HepG2 (cell line): ENCODE data around the gene MRPS25. TPM values are rescaled to one million over a fixed set of nuclear protein-coding genes. Genes with fewer than 3 reads are reported as not detected.

ENCODE experiments used
- ADNP ChIP-seq: sonication (generic); formaldehyde crosslinking; IDR thresholded peaks from 2 replicates; pipeline ENCODE4 v1.4.0; 2020; ENCODE audit warnings: missing genetic modification reagents
- CEBPB ChIP-seq: IDR thresholded peaks from 2 replicates; pipeline ENCODE4 v1.6.1; 2011; ENCODE audit warnings: low read depth, low read length, improper control_type of control experiment, borderline replicate concordance
- CHD2 ChIP-seq: IDR thresholded peaks from 2 replicates; pipeline ENCODE4 v1.6.1; 2011; ENCODE audit warnings: low read depth, low read length, improper control_type of control experiment
- DMAP1 ChIP-seq: IDR thresholded peaks from 2 replicates; pipeline ENCODE4 v1.6.1; 2016
- FOXM1 ChIP-seq: sonication (generic); formaldehyde crosslinking; IDR thresholded peaks from 2 replicates; pipeline ENCODE4 v1.5.0; 2020; ENCODE audit warnings: missing genetic modification reagents
- IKZF4 ChIP-seq: sonication (generic); formaldehyde crosslinking; IDR thresholded peaks from 2 replicates; pipeline ENCODE4 v1.5.1; 2020; ENCODE audit warnings: borderline replicate concordance, mild to moderate bottlenecking, low read depth, missing genetic modification reagents; ENCODE audit errors: not compliant biosample characterization
- JARID2 ChIP-seq: sonication (generic); formaldehyde crosslinking; IDR thresholded peaks from 2 replicates; pipeline ENCODE4 v1.8.1; 2023; ENCODE audit warnings: missing genetic modification reagents, inconsistent platforms; ENCODE audit not compliant: insufficient replicate concordance
- KLF11 ChIP-seq: IDR thresholded peaks from 2 replicates; pipeline ENCODE4 v1.6.1; 2016; ENCODE audit warnings: missing compliant biosample characterization
- MYNN ChIP-seq: sonication (generic); formaldehyde crosslinking; IDR thresholded peaks from 2 replicates; pipeline ENCODE4 v1.4.0; 2020; ENCODE audit warnings: mild to moderate bottlenecking, low read depth, missing genetic modification reagents
- PHF8 ChIP-seq: sonication (generic); formaldehyde crosslinking; IDR thresholded peaks from 2 replicates; pipeline ENCODE4 v1.5.0; 2020; ENCODE audit warnings: missing genetic modification reagents
- RFXANK ChIP-seq: IDR thresholded peaks from 2 replicates; pipeline ENCODE4 v1.6.1; 2016
- RFXAP ChIP-seq: sonication (generic); formaldehyde crosslinking; IDR thresholded peaks from 2 replicates; pipeline ENCODE4 v1.4.0; 2020; ENCODE audit warnings: missing genetic modification reagents, borderline replicate concordance
- SCMH1 ChIP-seq: sonication (generic); formaldehyde crosslinking; IDR thresholded peaks from 2 replicates; pipeline ENCODE4 v1.9.0; 2021; ENCODE audit warnings: missing genetic modification reagents, mild to moderate bottlenecking, borderline replicate concordance
- THAP11 ChIP-seq: IDR thresholded peaks from 2 replicates; pipeline ENCODE4 v1.6.1; 2016; ENCODE audit warnings: missing biosample characterization, missing genetic modification reagents
- ZNF17 ChIP-seq: sonication (generic); formaldehyde crosslinking; IDR thresholded peaks from 2 replicates; pipeline ENCODE4 v1.5.0; 2020; ENCODE audit warnings: mild to moderate bottlenecking, missing genetic modification reagents
- ZNF207 ChIP-seq: fragments of 450-650 bp; IDR thresholded peaks from 2 replicates; pipeline ENCODE4 v1.6.1; 2016; ENCODE audit warnings: antibody characterized with exemption, borderline replicate concordance
- ZNF343 ChIP-seq: sonication (generic); formaldehyde crosslinking; IDR thresholded peaks from 2 replicates; pipeline ENCODE4 v1.4.0; 2020; ENCODE audit warnings: mild to moderate bottlenecking, missing genetic modification reagents
- ZNF557 ChIP-seq: sonication (generic); formaldehyde crosslinking; IDR thresholded peaks from 2 replicates; pipeline ENCODE4 v1.4.0; 2020; ENCODE audit warnings: missing genetic modification reagents
- ZNF562 ChIP-seq: sonication (generic); formaldehyde crosslinking; IDR thresholded peaks from 2 replicates; pipeline ENCODE4 v1.8.0; 2022; ENCODE audit warnings: missing genetic modification reagents, borderline replicate concordance
- polyA plus RNA-seq, 8 experiments: library from polyadenylated mRNA; depleted of rRNA in 3 of 8; stranded (reverse) in 7 of 8; unstranded in 1 of 8; fragments of >200 nt; fragmentation: Illumina TruSeq in 4 of 8; extraction: Trizol in 4 of 8; gene quantifications; 2 replicates each; pipeline versions ENCODE4 v1.2.1 to v1.2.3, GENCODE V29; 2011 to 2016; ENCODE audit warnings: low read depth in 4 of 8, missing spikeins in 1 of 8, mixed read lengths in 1 of 8; ENCODE audit not compliant: insufficient read depth in 1 of 8
- total RNA-seq, 5 experiments: library from RNA; depleted of rRNA; stranded (reverse); fragments of >200 nt; fragmentation: Illumina TruSeq; extraction: Trizol; gene quantifications; 2 replicates each; pipeline ENCODE4 v1.2.3, GENCODE V29; 2016; ENCODE audit warnings: low read depth in 1 of 5
- TF ChIP-seq, protein P1 (sequence below): sonication (generic); formaldehyde crosslinking; conservative IDR thresholded peaks from 2 replicates; pipeline ENCODE4 v1.8.0; 2022; ENCODE audit warnings: mild to moderate bottlenecking, moderate library complexity, missing genetic modification reagents
- TF ChIP-seq, protein P2 (sequence below): sonication (generic); formaldehyde crosslinking; conservative IDR thresholded peaks from 2 replicates; pipeline ENCODE4 v1.8.1; 2023; ENCODE audit warnings: missing genetic modification reagents
- TF ChIP-seq, protein P3 (sequence below): sonication (generic); formaldehyde crosslinking; IDR thresholded peaks from 2 replicates; pipeline ENCODE4 v1.9.0; 2021; ENCODE audit warnings: missing genetic modification reagents, borderline replicate concordance
- TF ChIP-seq, protein P4 (sequence below): sonication (generic); formaldehyde crosslinking; IDR thresholded peaks from 2 replicates; pipeline ENCODE4 v1.4.0; 2020; ENCODE audit warnings: missing genetic modification reagents
- TF ChIP-seq, protein P5 (sequence below): IDR thresholded peaks from 2 replicates; pipeline ENCODE4 v1.6.1; 2016; ENCODE audit warnings: low read depth, borderline replicate concordance

The MRPS25 gene
- total and polyA plus RNA-seq, 2 of the 13 experiments (the other 11 are each of a cell fraction or from before 2014, with no cell fraction given) = 60.1 to 74.3 TPM

DNA sequence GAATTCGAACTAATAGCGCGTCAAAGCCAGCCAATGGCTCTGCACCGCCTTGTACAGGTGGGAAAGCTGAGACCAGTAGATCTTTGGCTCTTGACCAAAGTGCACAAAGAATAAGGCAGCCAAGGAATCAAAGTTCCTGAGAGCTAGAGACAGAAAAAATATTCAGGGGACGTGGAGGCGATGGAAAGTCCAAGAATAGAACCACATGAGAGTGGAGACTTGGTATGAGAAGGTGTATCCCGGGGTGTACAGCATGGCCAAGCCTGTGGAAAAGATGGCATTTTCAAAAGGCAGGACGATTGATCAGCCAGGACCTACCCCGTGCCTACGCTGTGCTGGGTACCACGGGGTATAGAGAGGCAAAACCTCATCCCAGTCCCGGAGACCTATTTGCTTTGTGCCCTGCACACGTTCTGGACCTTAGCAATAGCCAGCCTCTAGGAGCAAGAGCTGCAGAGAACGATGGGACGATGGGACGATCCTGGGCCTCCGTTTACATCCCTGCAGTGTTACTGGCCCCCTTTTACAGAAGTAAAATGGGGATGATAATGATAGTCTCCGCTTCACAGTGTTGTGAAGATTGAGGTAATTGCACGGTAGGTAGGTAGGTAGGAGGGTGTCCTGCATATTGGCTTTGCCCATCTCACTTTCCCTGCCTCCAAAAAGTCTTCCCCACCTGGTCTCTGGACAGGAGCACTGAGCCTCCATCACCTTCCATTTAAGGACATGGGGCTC is 34.4 kb upstream of the MRPS25 start (continued):
- TF ChIP-seq, protein P1, sequence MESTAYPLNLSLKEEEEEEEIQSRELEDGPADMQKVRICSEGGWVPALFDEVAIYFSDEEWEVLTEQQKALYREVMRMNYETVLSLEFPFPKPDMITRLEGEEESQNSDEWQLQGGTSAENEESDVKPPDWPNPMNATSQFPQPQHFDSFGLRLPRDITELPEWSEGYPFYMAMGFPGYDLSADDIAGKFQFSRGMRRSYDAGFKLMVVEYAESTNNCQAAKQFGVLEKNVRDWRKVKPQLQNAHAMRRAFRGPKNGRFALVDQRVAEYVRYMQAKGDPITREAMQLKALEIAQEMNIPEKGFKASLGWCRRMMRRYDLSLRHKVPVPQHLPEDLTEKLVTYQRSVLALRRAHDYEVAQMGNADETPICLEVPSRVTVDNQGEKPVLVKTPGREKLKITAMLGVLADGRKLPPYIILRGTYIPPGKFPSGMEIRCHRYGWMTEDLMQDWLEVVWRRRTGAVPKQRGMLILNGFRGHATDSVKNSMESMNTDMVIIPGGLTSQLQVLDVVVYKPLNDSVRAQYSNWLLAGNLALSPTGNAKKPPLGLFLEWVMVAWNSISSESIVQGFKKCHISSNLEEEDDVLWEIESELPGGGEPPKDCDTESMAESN = no peak
- no peak for TF ChIP-seq SCMH1 (CRISPR knock-in tag)
- TF ChIP-seq, protein P2, sequence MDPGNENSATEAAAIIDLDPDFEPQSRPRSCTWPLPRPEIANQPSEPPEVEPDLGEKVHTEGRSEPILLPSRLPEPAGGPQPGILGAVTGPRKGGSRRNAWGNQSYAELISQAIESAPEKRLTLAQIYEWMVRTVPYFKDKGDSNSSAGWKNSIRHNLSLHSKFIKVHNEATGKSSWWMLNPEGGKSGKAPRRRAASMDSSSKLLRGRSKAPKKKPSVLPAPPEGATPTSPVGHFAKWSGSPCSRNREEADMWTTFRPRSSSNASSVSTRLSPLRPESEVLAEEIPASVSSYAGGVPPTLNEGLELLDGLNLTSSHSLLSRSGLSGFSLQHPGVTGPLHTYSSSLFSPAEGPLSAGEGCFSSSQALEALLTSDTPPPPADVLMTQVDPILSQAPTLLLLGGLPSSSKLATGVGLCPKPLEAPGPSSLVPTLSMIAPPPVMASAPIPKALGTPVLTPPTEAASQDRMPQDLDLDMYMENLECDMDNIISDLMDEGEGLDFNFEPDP (CRISPR knock-in tag) = 0 out of 2 replicates have a peak, but pooled peaks have one; percentile 32
- TF ChIP-seq PHF8 (CRISPR knock-in tag) = no peak
- TF ChIP-seq KLF11 (CRISPR knock-in tag) = no peak
- TF ChIP-seq DMAP1 (CRISPR knock-in tag) = 0 out of 2 replicates have a peak, but pooled peaks have one; percentile 27
- no peak for TF ChIP-seq JARID2 (CRISPR knock-in tag)
- peak; percentile 31; the same call in 1 of the 2 replicates for TF ChIP-seq RFXAP (CRISPR knock-in tag)
- no peak for TF ChIP-seq RFXANK (CRISPR knock-in tag)
- no peak for TF ChIP-seq FOXM1 (CRISPR knock-in tag)
- TF ChIP-seq ZNF207 = no peak
- TF ChIP-seq THAP11 (CRISPR knock-in tag) = no peak
- no peak for TF ChIP-seq ZNF17 (CRISPR knock-in tag)
- no peak for TF ChIP-seq ZNF562 (CRISPR knock-in tag)
- no peak for TF ChIP-seq ZNF557 (CRISPR knock-in tag)
- TF ChIP-seq CEBPB = no peak
- TF ChIP-seq ZNF343 (CRISPR knock-in tag) = no peak
- TF ChIP-seq CHD2 = no peak
- TF ChIP-seq, protein P3, sequence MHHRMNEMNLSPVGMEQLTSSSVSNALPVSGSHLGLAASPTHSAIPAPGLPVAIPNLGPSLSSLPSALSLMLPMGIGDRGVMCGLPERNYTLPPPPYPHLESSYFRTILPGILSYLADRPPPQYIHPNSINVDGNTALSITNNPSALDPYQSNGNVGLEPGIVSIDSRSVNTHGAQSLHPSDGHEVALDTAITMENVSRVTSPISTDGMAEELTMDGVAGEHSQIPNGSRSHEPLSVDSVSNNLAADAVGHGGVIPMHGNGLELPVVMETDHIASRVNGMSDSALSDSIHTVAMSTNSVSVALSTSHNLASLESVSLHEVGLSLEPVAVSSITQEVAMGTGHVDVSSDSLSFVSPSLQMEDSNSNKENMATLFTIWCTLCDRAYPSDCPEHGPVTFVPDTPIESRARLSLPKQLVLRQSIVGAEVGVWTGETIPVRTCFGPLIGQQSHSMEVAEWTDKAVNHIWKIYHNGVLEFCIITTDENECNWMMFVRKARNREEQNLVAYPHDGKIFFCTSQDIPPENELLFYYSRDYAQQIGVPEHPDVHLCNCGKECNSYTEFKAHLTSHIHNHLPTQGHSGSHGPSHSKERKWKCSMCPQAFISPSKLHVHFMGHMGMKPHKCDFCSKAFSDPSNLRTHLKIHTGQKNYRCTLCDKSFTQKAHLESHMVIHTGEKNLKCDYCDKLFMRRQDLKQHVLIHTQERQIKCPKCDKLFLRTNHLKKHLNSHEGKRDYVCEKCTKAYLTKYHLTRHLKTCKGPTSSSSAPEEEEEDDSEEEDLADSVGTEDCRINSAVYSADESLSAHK = no peak
- TF ChIP-seq MYNN (CRISPR knock-in tag) = no peak
- TF ChIP-seq, protein P4, sequence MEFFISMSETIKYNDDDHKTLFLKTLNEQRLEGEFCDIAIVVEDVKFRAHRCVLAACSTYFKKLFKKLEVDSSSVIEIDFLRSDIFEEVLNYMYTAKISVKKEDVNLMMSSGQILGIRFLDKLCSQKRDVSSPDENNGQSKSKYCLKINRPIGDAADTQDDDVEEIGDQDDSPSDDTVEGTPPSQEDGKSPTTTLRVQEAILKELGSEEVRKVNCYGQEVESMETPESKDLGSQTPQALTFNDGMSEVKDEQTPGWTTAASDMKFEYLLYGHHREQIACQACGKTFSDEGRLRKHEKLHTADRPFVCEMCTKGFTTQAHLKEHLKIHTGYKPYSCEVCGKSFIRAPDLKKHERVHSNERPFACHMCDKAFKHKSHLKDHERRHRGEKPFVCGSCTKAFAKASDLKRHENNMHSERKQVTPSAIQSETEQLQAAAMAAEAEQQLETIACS = no peak
- no peak for TF ChIP-seq ADNP
- TF ChIP-seq, protein P5, sequence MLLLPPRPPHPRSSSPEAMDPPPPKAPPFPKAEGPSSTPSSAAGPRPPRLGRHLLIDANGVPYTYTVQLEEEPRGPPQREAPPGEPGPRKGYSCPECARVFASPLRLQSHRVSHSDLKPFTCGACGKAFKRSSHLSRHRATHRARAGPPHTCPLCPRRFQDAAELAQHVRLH (CRISPR knock-in tag) = no peak
- TF ChIP-seq IKZF4 = no peak
